Effector memory CD4-positive, alpha-beta T cell (primary cell): Measurements from ENCODE around the gene TRMT11.

Experiments
- DNase-seq, 3 donors: peaks; one replicate each; pipeline ENCODE4 v3.0.0-alpha.2; 2020
- H3K27ac ChIP-seq: 2 replicates; pipeline ENCODE4 v1.7.0; 2013; ENCODE audit warnings: mild to moderate bottlenecking, low read length, moderate library complexity; ENCODE audit not compliant: insufficient read depth, poor library complexity, severe bottlenecking
- H3K27me3 ChIP-seq: replicated peaks from 2 replicates; pipeline ENCODE4 v1.7.0; 2013; ENCODE audit warnings: mild to moderate bottlenecking, low read length; ENCODE audit not compliant: insufficient read depth, control insufficient read depth, poor library complexity, severe bottlenecking
- H3K36me3 ChIP-seq: 2 replicates; pipeline ENCODE4 v1.7.0; 2013; ENCODE audit warnings: mild to moderate bottlenecking, low read length, moderate library complexity; ENCODE audit not compliant: control insufficient read depth, insufficient read depth
- H3K4me1 ChIP-seq: 2 replicates; pipeline ENCODE4 v1.7.0; 2013; ENCODE audit warnings: low read length, mild to moderate bottlenecking; ENCODE audit not compliant: control insufficient read depth, insufficient read depth, poor library complexity, severe bottlenecking
- H3K4me3 ChIP-seq: 2 replicates; pipeline ENCODE4 v1.7.0; 2013; ENCODE audit warnings: low read length, low read depth, mild to moderate bottlenecking; ENCODE audit not compliant: insufficient read depth, poor library complexity, severe bottlenecking
- H3K9me3 ChIP-seq: 2 replicates; pipeline ENCODE4 v1.7.0; 2013; ENCODE audit warnings: mild to moderate bottlenecking, low read length, moderate library complexity; ENCODE audit not compliant: control insufficient read depth

Gene TRMT11

GRCh38 chr6:126038234-126038633 lies 51.9 kb downstream of the TRMT11 start:
- no peak for DNase-seq
- H3K9me3 ChIP-seq = no peaks in the 10 kb centered on the region
- H3K4me3 ChIP-seq = no peak overlapping the region
- no peak overlapping the region for H3K27ac ChIP-seq
- H3K36me3 ChIP-seq = peaks cover 17% of the 10 kb centered on the region
- no peaks in the 10 kb centered on the region for H3K4me1 ChIP-seq
- H3K27me3 ChIP-seq = no peaks in the 10 kb centered on the region

GRCh38 chr6:126039284-126039683 lies 52.9 kb downstream of the TRMT11 start:
- no peaks in the 10 kb centered on the region for H3K4me1 ChIP-seq
- H3K4me3 ChIP-seq = no peak overlapping the region
- H3K36me3 ChIP-seq = peaks cover 13% of the 10 kb centered on the region
- H3K27ac ChIP-seq = no peak overlapping the region
- no peak for DNase-seq
- H3K9me3 ChIP-seq = no peaks in the 10 kb centered on the region
- H3K27me3 ChIP-seq = no peaks in the 10 kb centered on the region

- Histone ChIP-seq H3K9me3 (no peaks in the 10 kb centered on the region), H3K27me3 (no peaks in the 10 kb centered on the region), H3K4me3 (no peak overlapping the region), H3K4me1 (no peaks in the 10 kb centered on the region), H3K36me3 (peaks cover 10% of the 10 kb centered on the region), H3K27ac (no peak overlapping the region)
- no peak for DNase-seq
Observed at GRCh38 chr6:126040394-126040793, 54.1 kb downstream of the TRMT11 start.

GRCh38 chr6:126040826-126041225 lies 54.5 kb downstream of the TRMT11 start:
- Histone ChIP-seq H3K27me3 (no peaks in the 10 kb centered on the region), H3K4me1 (no peaks in the 10 kb centered on the region), H3K4me3 (no peak overlapping the region), H3K9me3 (no peaks in the 10 kb centered on the region), H3K27ac (no peak overlapping the region), H3K36me3 (peaks cover 10% of the 10 kb centered on the region)
- no peak for DNase-seq

- Histone ChIP-seq H3K36me3 (peaks cover 10% of the 10 kb centered on the region), H3K4me1 (no peaks in the 10 kb centered on the region), H3K27ac (no peak overlapping the region), H3K9me3 (no peaks in the 10 kb centered on the region), H3K4me3 (no peak overlapping the region), H3K27me3 (no peaks in the 10 kb centered on the region)
- no peak for DNase-seq
Observed at GRCh38 chr6:126041516-126041915, 55.2 kb downstream of the TRMT11 start.

- no peaks in the 10 kb centered on the region for H3K9me3 ChIP-seq
- H3K27me3 ChIP-seq = no peaks in the 10 kb centered on the region
- no peaks in the 10 kb centered on the region for H3K4me1 ChIP-seq
- no peak overlapping the region for H3K27ac ChIP-seq
- H3K4me3 ChIP-seq = no peak overlapping the region
- no peak for DNase-seq
- peaks cover 10% of the 10 kb centered on the region for H3K36me3 ChIP-seq
Observed at GRCh38 chr6:126042001-126042419, 55.7 kb downstream of the TRMT11 start.

GRCh38 chr6:126047648-126048047 lies 61.3 kb downstream of the TRMT11 start:
- H3K36me3 ChIP-seq = no peaks in the 10 kb centered on the region
- no peaks in the 10 kb centered on the region for H3K27me3 ChIP-seq
- H3K9me3 ChIP-seq = no peaks in the 10 kb centered on the region
- no peak overlapping the region for H3K27ac ChIP-seq
- no peak for DNase-seq
- no peak overlapping the region for H3K4me3 ChIP-seq
- no peaks in the 10 kb centered on the region for H3K4me1 ChIP-seq

GRCh38 chr6:126048635-126049034 lies 62.3 kb downstream of the TRMT11 start:
- Histone ChIP-seq H3K36me3 (no peaks in the 10 kb centered on the region), H3K4me3 (no peak overlapping the region), H3K27me3 (no peaks in the 10 kb centered on the region), H3K4me1 (no peaks in the 10 kb centered on the region), H3K27ac (no peak overlapping the region), H3K9me3 (no peaks in the 10 kb centered on the region)
- DNase-seq = no peak

- Histone ChIP-seq H3K4me1 (no peaks in the 10 kb centered on the region), H3K27me3 (no peaks in the 10 kb centered on the region), H3K36me3 (no peaks in the 10 kb centered on the region), H3K4me3 (no peak overlapping the region), H3K27ac (no peak overlapping the region), H3K9me3 (no peaks in the 10 kb centered on the region)
- no peak for DNase-seq
Observed at GRCh38 chr6:126050795-126051194, 64.5 kb downstream of the TRMT11 start.

- no peaks in the 10 kb centered on the region for H3K27me3 ChIP-seq
- H3K27ac ChIP-seq = no peak overlapping the region
- no peaks in the 10 kb centered on the region for H3K9me3 ChIP-seq
- H3K4me1 ChIP-seq = no peaks in the 10 kb centered on the region
- H3K36me3 ChIP-seq = no peaks in the 10 kb centered on the region
- no peak overlapping the region for H3K4me3 ChIP-seq
- no peak for DNase-seq
Observed at GRCh38 chr6:126051791-126052190, 65.5 kb downstream of the TRMT11 start.

GRCh38 chr6:126052485-126052884 lies 66.1 kb downstream of the TRMT11 start:
- no peak overlapping the region for H3K4me3 ChIP-seq
- H3K9me3 ChIP-seq = no peaks in the 10 kb centered on the region
- DNase-seq = no peak
- no peak overlapping the region for H3K27ac ChIP-seq
- no peaks in the 10 kb centered on the region for H3K36me3 ChIP-seq
- no peaks in the 10 kb centered on the region for H3K27me3 ChIP-seq
- no peaks in the 10 kb centered on the region for H3K4me1 ChIP-seq
